RWPE2 (cell line): ENCODE results near the gene AKAP13.
A peak's percentile ranks its signal among the peaks of the same experiment; 100 is the strongest.

Source experiments
- ATAC-seq: fragments of 200-7000 bp; cut with Tn5 transposase; 3 replicates; pipeline ENCODE4 v1.9.1; 2021; ENCODE audit warnings: low read depth
- DNase-seq: peaks from one replicate; pipeline ENCODE4 v3.0.0-alpha.2; 2020; ENCODE audit warnings: low spot score
- H3K27ac ChIP-seq: fragments of 450-650 bp; 2 replicates; pipeline ENCODE4 v1.5.1; 2017; ENCODE audit warnings: mild to moderate bottlenecking; ENCODE audit not compliant: poor library complexity, severe bottlenecking
- H3K27me3 ChIP-seq: fragments of 250-450 bp; sonication (Bioruptor Pico); 2 replicates; pipeline ENCODE4 v1.5.1; 2021; ENCODE audit warnings: mild to moderate bottlenecking, moderate library complexity; ENCODE audit not compliant: insufficient read depth, poor library complexity, severe bottlenecking
- H3K36me3 ChIP-seq: fragments of 250-450 bp; sonication (Bioruptor Pico); 2 replicates; pipeline ENCODE4 v1.5.1; 2020; ENCODE audit warnings: low read depth, mild to moderate bottlenecking, moderate library complexity
- H3K4me1 ChIP-seq: fragments of 250-450 bp; sonication (Bioruptor Pico); 2 replicates; pipeline ENCODE4 v1.5.1; 2021; ENCODE audit warnings: mild to moderate bottlenecking, moderate library complexity; ENCODE audit not compliant: insufficient read depth, poor library complexity, severe bottlenecking
- H3K4me3 ChIP-seq: fragments of 250-450 bp; sonication (Bioruptor Pico); 2 replicates; pipeline ENCODE4 v1.5.1; 2021; ENCODE audit warnings: mild to moderate bottlenecking, moderate library complexity; ENCODE audit not compliant: severe bottlenecking
- H3K9me3 ChIP-seq: fragments of 250-450 bp; sonication (Bioruptor Pico); 2 replicates; pipeline ENCODE4 v1.5.1; 2021; ENCODE audit warnings: mild to moderate bottlenecking, moderate library complexity; ENCODE audit not compliant: severe bottlenecking
- CTCF ChIP-seq: fragments of 450-650 bp; IDR thresholded peaks from one replicate; pipeline ENCODE4 v1.5.1; 2017; ENCODE audit warnings: mild to moderate bottlenecking, moderate library complexity; ENCODE audit not compliant: poor library complexity, severe bottlenecking

AKAP13 gene

GRCh38 chr15:85593809-85594445 is 213.5 kb downstream of the AKAP13 start:
- no peaks in the 10 kb centered on the region for H3K9me3 ChIP-seq
- DNase-seq (no peak), ATAC-seq (no peak)
- no peak overlapping the region for H3K27ac ChIP-seq
- H3K36me3 ChIP-seq, result peaks cover 25% of the 10 kb centered on the region
- peaks cover 20% of the 10 kb centered on the region for H3K4me1 ChIP-seq
- no peaks in the 10 kb centered on the region for H3K27me3 ChIP-seq
- TF ChIP-seq CTCF, result no peak
- no peak overlapping the region for H3K4me3 ChIP-seq

- H3K4me1 ChIP-seq, result peaks cover 10% of the 10 kb centered on the region
- H3K27me3 ChIP-seq, result no peaks in the 10 kb centered on the region
- H3K27ac ChIP-seq, result no peak overlapping the region
- peaks cover 18% of the 10 kb centered on the region for H3K36me3 ChIP-seq
- TF ChIP-seq CTCF, result no peak
- H3K9me3 ChIP-seq, result no peaks in the 10 kb centered on the region
- ATAC-seq (peak; percentile 52), DNase-seq (no peak)
- H3K4me3 ChIP-seq, result no peak overlapping the region
Measured at GRCh38 chr15:85595804-85596536, 215.6 kb downstream of the AKAP13 start.

- Histone ChIP-seq H3K4me1 (peaks cover 2% of the 10 kb centered on the region), H3K9me3 (no peaks in the 10 kb centered on the region), H3K27ac (no peak overlapping the region), H3K4me3 (no peak overlapping the region), H3K27me3 (no peaks in the 10 kb centered on the region), H3K36me3 (peaks cover 15% of the 10 kb centered on the region; the same call in 1 of the 2 replicates)
- TF ChIP-seq CTCF, result no peak
- no peak for ATAC-seq
- no peak for DNase-seq
Measured at GRCh38 chr15:85597155-85597815, 216.9 kb downstream of the AKAP13 start.

- ATAC-seq (no peak), DNase-seq (no peak)
- Histone ChIP-seq H3K9me3 (no peaks in the 10 kb centered on the region), H3K4me3 (no peak overlapping the region), H3K27me3 (no peaks in the 10 kb centered on the region), H3K27ac (no peak overlapping the region), H3K36me3 (peaks cover 9% of the 10 kb centered on the region; the same call in 1 of the 2 replicates), H3K4me1 (no peaks in the 10 kb centered on the region)
- no peak for TF ChIP-seq CTCF
Measured at GRCh38 chr15:85598219-85598618, 217.8 kb downstream of the AKAP13 start.
